Measurements from ENCODE around the gene OR6Y1.

Gene OR6Y1

GRCh38 chr1:158520955-158521665, 33.1 kb downstream of the OR6Y1 start:
- Histone ChIP-seq H3K27ac (no peak overlapping the region), H3K36me3 (no peaks in the 10 kb centered on the region), H3K4me3 (ENCODE audit: low read depth, low read length) (no peak overlapping the region), H3K27me3 (ENCODE audit: insufficient read depth, low read depth, severe bottlenecking) (peaks cover 74% of the 10 kb centered on the region), H3K9me3 (ENCODE audit: severe bottlenecking) (no peaks in the 10 kb centered on the region)
- no peak for TF ChIP-seq CTCF (IDR thresholded peaks at IDR 0.05; ENCODE audit: low read depth, low read length)
- DNase-seq = no peak

GRCh38 chr1:158520021-158520420, 34.2 kb downstream of the OR6Y1 start:
- Histone ChIP-seq H3K27me3 (ENCODE audit: insufficient read depth, low read depth, severe bottlenecking) (peaks cover 80% of the 10 kb centered on the region), H3K36me3 (no peaks in the 10 kb centered on the region), H3K27ac (no peak overlapping the region), H3K4me3 (ENCODE audit: low read depth, low read length) (no peak overlapping the region), H3K9me3 (ENCODE audit: severe bottlenecking) (no peaks in the 10 kb centered on the region)
- no peak for DNase-seq
- TF ChIP-seq CTCF (IDR thresholded peaks at IDR 0.05; ENCODE audit: low read depth, low read length) = no peak

- peaks cover 68% of the 10 kb centered on the region for H3K27me3 ChIP-seq (ENCODE audit: insufficient read depth, low read depth, severe bottlenecking)
- no peak for TF ChIP-seq CTCF (IDR thresholded peaks at IDR 0.05; ENCODE audit: low read depth, low read length)
- H3K9me3 ChIP-seq (ENCODE audit: severe bottlenecking) = no peaks in the 10 kb centered on the region
- H3K4me3 ChIP-seq (ENCODE audit: low read depth, low read length) = no peak overlapping the region
- no peak overlapping the region for H3K27ac ChIP-seq
- no peak for DNase-seq
- no peaks in the 10 kb centered on the region for H3K36me3 ChIP-seq
Measured at GRCh38 chr1:158516966-158517365, 37.2 kb downstream of the OR6Y1 start.

- Histone ChIP-seq H3K4me3 (ENCODE audit: low read depth, low read length) (no peak overlapping the region), H3K27me3 (ENCODE audit: insufficient read depth, low read depth, severe bottlenecking) (peaks cover 66% of the 10 kb centered on the region), H3K36me3 (no peaks in the 10 kb centered on the region), H3K27ac (no peak overlapping the region), H3K9me3 (ENCODE audit: severe bottlenecking) (no peaks in the 10 kb centered on the region)
- no peak for TF ChIP-seq CTCF (IDR thresholded peaks at IDR 0.05; ENCODE audit: low read depth, low read length)
- DNase-seq = no peak
Measured at GRCh38 chr1:158509471-158510156, 44.6 kb downstream of the OR6Y1 start.

- no peak for DNase-seq
- TF ChIP-seq CTCF (IDR thresholded peaks at IDR 0.05; ENCODE audit: low read depth, low read length) = no peak
Measured at GRCh38 chr1:158507511-158507910, 46.7 kb downstream of the OR6Y1 start.

More at GRCh38 chr1:158507511-158507910, 46.7 kb downstream of the OR6Y1 start:
- Histone ChIP-seq H3K36me3 (no peaks in the 10 kb centered on the region), H3K9me3 (ENCODE audit: severe bottlenecking) (no peaks in the 10 kb centered on the region), H3K27me3 (ENCODE audit: insufficient read depth, low read depth, severe bottlenecking) (peaks cover 77% of the 10 kb centered on the region), H3K4me3 (ENCODE audit: low read depth, low read length) (no peak overlapping the region), H3K27ac (no peak overlapping the region)

Data from WERI-Rb-1 (cell line).